Measurements from ENCODE around the gene AP2B1.

The AP2B1 gene

GRCh38 chr17:35587074-35587961 lies at the start of gene AP2B1:
Gene AP2B1, plus strand, starts transcription at chr17:35587322. Its CDS starts 6,709 bp downstream, at chr17:35594031.
- Histone ChIP-seq H3K4me3 (ENCODE audit: low read length) (peak within 1 kb of the TSS; percentile 92), H3K27me3 (ENCODE audit: control insufficient read depth, insufficient read depth, low read length) (no peaks in the 10 kb centered on the region)

GRCh38 chr17:35537601-35538141 lies 49.5 kb upstream of the AP2B1 start, which contains the start of gene SLFN12L:
Gene SLFN12L, minus strand, starts transcription at chr17:35537678. Its CDS starts 15,314 bp downstream, at chr17:35522364.
- Histone ChIP-seq H3K4me3 (ENCODE audit: low read length) (no peak within 1 kb of the TSS), H3K4me1 (ENCODE audit: control insufficient read depth, low read depth, low read length) (no peaks in the 10 kb centered on the region), H3K27me3 (ENCODE audit: control insufficient read depth, insufficient read depth, low read length) (no peaks in the 10 kb centered on the region), H3K36me3 (ENCODE audit: control insufficient read depth, low read depth, low read length) (no peaks in the 10 kb centered on the region), H3K9me3 (ENCODE audit: control insufficient read depth, low read depth, low read length) (no peaks in the 10 kb centered on the region), H3K9ac (ENCODE audit: low read length) (no peak within 1 kb of the TSS), H3K27ac (ENCODE audit: low read length) (no peak within 1 kb of the TSS)

More at GRCh38 chr17:35587074-35587961, at the start of gene AP2B1:
- H3K4me1 ChIP-seq (ENCODE audit: control insufficient read depth, low read depth, low read length): peaks cover 6% of the 10 kb centered on the region
- peak within 1 kb of the TSS; percentile 62 for H3K27ac ChIP-seq (ENCODE audit: low read length)
- no peaks in the 10 kb centered on the region for H3K36me3 ChIP-seq (ENCODE audit: control insufficient read depth, low read depth, low read length)
- peak within 1 kb of the TSS; percentile 73 for H3K9ac ChIP-seq (ENCODE audit: low read length)
- H3K9me3 ChIP-seq (ENCODE audit: control insufficient read depth, low read depth, low read length): no peaks in the 10 kb centered on the region

DNA sequence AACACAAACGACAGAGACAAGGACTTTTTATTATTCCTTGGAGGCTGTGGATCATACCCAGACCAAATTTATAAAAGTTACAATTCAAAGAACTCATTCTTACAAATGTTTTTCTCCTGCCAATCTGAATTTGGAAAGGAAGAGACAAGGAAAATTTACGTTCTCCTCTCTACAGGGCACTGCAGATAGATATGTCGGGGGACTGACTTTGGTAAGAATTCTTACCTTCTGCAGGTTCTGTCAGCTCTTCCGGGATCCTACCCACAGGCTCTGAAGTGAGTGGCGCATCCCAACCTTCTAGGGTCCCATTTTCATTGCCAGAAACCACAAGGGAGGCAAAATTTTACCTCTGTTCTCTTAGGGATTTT lies 47.5 kb upstream of the AP2B1 start:
- no peaks in the 10 kb centered on the region for H3K27me3 ChIP-seq (ENCODE audit: control insufficient read depth, insufficient read depth, low read length)
- no peaks in the 10 kb centered on the region for H3K36me3 ChIP-seq (ENCODE audit: control insufficient read depth, low read depth, low read length)
- H3K27ac ChIP-seq (ENCODE audit: low read length): no peak overlapping the region
- H3K4me1 ChIP-seq (ENCODE audit: control insufficient read depth, low read depth, low read length): no peaks in the 10 kb centered on the region
- no peak overlapping the region for H3K4me3 ChIP-seq (ENCODE audit: low read length)
- H3K9ac ChIP-seq (ENCODE audit: low read length): no peak overlapping the region
- H3K9me3 ChIP-seq (ENCODE audit: control insufficient read depth, low read depth, low read length): no peaks in the 10 kb centered on the region

DNA sequence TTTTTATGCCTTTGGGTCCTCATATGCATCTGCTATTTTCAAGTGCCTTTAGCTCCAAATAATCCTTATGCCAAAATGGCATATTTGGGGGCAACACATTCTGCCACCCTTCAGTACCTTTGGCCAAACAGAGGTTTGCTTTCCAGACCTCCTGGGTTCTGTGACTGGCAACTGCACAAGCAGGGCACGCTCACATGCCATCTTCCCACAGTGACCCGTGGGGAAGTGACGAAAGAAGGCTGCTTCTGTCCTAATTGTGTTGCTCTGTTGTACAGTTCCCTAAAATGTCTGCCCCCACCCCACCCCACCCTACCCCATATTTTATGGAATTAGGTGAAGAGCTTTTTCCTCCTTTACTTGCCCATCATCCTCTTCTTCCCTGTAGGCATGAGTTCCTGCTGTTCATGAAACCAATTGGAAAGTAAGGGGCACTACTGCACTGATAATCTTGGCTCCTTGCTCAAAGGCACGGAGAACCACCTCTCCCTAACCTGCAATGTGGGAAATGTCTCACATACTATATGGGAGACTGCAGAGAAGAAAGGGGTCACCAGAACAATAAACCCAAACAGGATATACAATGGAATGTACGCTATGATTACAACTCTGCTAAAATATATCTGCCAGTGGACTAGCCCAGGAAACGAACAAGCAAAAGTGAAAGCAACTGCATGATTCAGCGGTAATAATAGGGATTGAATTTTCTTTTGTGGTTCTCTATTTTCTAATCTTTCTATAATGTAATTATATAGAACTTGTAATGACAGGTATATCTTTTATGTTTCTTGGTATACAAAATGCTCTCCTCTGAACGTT lies 46.3 kb upstream of the AP2B1 start:
- Histone ChIP-seq H3K27ac (ENCODE audit: low read length) (no peak overlapping the region), H3K4me1 (ENCODE audit: control insufficient read depth, low read depth, low read length) (no peaks in the 10 kb centered on the region), H3K9ac (ENCODE audit: low read length) (no peak overlapping the region)

DNA sequence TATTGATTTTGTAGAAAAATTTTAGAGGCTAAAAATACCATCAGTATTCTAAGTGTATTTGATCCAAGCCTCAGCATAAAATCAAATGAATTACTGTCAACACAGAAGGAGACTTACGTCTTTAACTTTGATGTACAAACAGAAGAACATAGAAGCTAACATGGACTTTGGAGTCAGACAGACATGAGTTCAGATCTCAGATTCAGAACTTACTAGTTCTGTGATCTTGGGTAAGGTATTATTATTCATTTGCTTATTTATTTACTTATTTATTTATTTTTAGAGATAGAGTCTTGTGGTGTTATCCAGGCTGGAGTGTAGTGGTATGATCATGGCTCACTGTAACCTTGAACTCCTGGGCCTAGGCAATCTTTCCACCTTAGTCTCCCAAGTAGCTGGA lies 45.7 kb upstream of the AP2B1 start:
- H3K9me3 ChIP-seq (ENCODE audit: control insufficient read depth, low read depth, low read length): no peaks in the 10 kb centered on the region
- no peaks in the 10 kb centered on the region for H3K4me1 ChIP-seq (ENCODE audit: control insufficient read depth, low read depth, low read length)
- H3K27ac ChIP-seq (ENCODE audit: low read length): no peak overlapping the region
- H3K27me3 ChIP-seq (ENCODE audit: control insufficient read depth, insufficient read depth, low read length): no peaks in the 10 kb centered on the region
- H3K9ac ChIP-seq (ENCODE audit: low read length): no peak overlapping the region
- no peaks in the 10 kb centered on the region for H3K36me3 ChIP-seq (ENCODE audit: control insufficient read depth, low read depth, low read length)
- no peak overlapping the region for H3K4me3 ChIP-seq (ENCODE audit: low read length)

More for the DNA sequence above, 46.3 kb upstream of the AP2B1 start:
- no peaks in the 10 kb centered on the region for H3K36me3 ChIP-seq (ENCODE audit: control insufficient read depth, low read depth, low read length)
- H3K27me3 ChIP-seq (ENCODE audit: control insufficient read depth, insufficient read depth, low read length): no peaks in the 10 kb centered on the region
- no peaks in the 10 kb centered on the region for H3K9me3 ChIP-seq (ENCODE audit: control insufficient read depth, low read depth, low read length)
- H3K4me3 ChIP-seq (ENCODE audit: low read length): no peak overlapping the region

DNA sequence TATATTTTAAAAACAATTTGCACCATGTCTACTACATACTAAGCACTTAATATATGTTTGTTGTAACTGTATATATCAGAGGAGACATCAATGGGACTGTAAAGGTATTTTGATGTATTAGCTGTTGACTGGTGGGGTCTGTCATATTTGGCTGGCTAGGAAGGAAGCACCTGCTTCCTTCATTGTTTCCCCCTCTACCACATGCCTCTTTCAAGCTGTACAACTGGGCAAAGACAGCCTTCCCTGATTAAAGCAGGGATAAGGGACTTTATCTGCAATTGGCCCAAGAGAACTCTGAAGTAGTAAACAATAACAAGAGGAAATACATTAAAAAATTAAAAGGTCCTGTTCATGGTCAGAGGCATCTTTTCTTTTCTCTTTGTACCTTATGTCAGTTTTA lies 44.1 kb upstream of the AP2B1 start:
- Histone ChIP-seq H3K4me3 (ENCODE audit: low read length) (no peak overlapping the region), H3K36me3 (ENCODE audit: control insufficient read depth, low read depth, low read length) (no peaks in the 10 kb centered on the region), H3K27ac (ENCODE audit: low read length) (no peak overlapping the region), H3K4me1 (ENCODE audit: control insufficient read depth, low read depth, low read length) (no peaks in the 10 kb centered on the region), H3K9ac (ENCODE audit: low read length) (no peak overlapping the region), H3K27me3 (ENCODE audit: control insufficient read depth, insufficient read depth, low read length) (no peaks in the 10 kb centered on the region), H3K9me3 (ENCODE audit: control insufficient read depth, low read depth, low read length) (no peaks in the 10 kb centered on the region)

GRCh38 chr17:35543856-35544255 lies 43.3 kb upstream of the AP2B1 start:
- Histone ChIP-seq H3K4me3 (ENCODE audit: low read length) (no peak overlapping the region), H3K4me1 (ENCODE audit: control insufficient read depth, low read depth, low read length) (no peaks in the 10 kb centered on the region), H3K36me3 (ENCODE audit: control insufficient read depth, low read depth, low read length) (no peaks in the 10 kb centered on the region), H3K27me3 (ENCODE audit: control insufficient read depth, insufficient read depth, low read length) (no peaks in the 10 kb centered on the region), H3K9ac (ENCODE audit: low read length) (no peak overlapping the region), H3K9me3 (ENCODE audit: control insufficient read depth, low read depth, low read length) (no peaks in the 10 kb centered on the region), H3K27ac (ENCODE audit: low read length) (no peak overlapping the region)

GRCh38 chr17:35545150-35545549 lies 42.0 kb upstream of the AP2B1 start:
- no peaks in the 10 kb centered on the region for H3K36me3 ChIP-seq (ENCODE audit: control insufficient read depth, low read depth, low read length)
- H3K27me3 ChIP-seq (ENCODE audit: control insufficient read depth, insufficient read depth, low read length): no peaks in the 10 kb centered on the region
- no peak overlapping the region for H3K27ac ChIP-seq (ENCODE audit: low read length)
- no peaks in the 10 kb centered on the region for H3K4me1 ChIP-seq (ENCODE audit: control insufficient read depth, low read depth, low read length)
- H3K9me3 ChIP-seq (ENCODE audit: control insufficient read depth, low read depth, low read length): no peaks in the 10 kb centered on the region
- no peak overlapping the region for H3K9ac ChIP-seq (ENCODE audit: low read length)
- no peak overlapping the region for H3K4me3 ChIP-seq (ENCODE audit: low read length)

DNA sequence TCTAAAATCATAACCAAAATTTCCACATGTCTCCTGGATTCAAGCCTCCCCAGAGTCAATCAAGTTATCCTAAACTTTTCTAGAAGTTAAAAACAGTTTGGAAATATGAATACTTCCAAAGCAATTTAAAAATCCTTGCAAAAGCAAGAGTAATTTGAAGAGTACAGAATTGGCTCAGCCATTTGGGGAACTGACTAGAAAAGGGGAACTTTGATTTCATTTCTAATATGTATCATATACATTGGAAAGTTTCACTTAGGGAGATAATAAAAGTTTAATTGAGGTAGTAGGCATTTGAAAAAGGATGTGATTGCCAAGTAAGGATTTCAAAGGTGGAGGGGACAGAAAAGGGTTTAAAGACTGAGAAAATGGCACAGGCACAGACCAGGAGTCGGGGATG lies 40.6 kb upstream of the AP2B1 start:
- H3K36me3 ChIP-seq (ENCODE audit: control insufficient read depth, low read depth, low read length): no peaks in the 10 kb centered on the region
- H3K9me3 ChIP-seq (ENCODE audit: control insufficient read depth, low read depth, low read length): no peaks in the 10 kb centered on the region
- no peak overlapping the region for H3K9ac ChIP-seq (ENCODE audit: low read length)
- H3K4me1 ChIP-seq (ENCODE audit: control insufficient read depth, low read depth, low read length): no peaks in the 10 kb centered on the region
- no peak overlapping the region for H3K27ac ChIP-seq (ENCODE audit: low read length)
- no peak overlapping the region for H3K4me3 ChIP-seq (ENCODE audit: low read length)
- no peaks in the 10 kb centered on the region for H3K27me3 ChIP-seq (ENCODE audit: control insufficient read depth, insufficient read depth, low read length)

DNA sequence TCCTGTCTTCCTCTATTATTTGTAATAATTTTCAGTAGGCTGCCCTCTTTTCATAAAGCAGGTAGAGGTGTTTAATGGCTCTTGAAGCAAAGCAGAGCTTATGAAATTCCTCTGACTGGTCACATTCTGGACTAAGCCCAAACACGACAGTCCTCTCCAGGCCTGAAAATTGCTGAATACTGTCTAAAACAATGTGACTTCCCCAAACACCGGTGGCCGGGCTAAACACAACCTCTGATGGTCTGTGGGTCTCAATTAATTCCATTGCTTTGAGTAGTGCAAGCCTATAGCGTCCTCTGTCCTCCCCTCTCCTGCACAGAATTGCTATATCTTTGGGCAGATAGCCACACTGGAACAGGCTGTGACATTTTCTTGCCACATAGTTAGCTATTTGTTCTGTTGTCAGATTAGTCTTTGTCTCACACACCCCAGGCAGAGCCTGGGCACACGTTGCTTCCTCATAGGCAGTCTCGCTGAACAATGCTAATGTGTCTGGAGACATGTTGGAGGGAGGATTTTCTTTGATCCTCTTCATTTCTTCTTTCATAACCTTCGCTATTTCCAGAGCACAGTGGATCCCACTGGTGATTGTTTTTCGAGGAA lies 38.8 kb upstream of the AP2B1 start:
- H3K9ac ChIP-seq (ENCODE audit: low read length): no peak overlapping the region
- H3K4me3 ChIP-seq (ENCODE audit: low read length): no peak overlapping the region
- no peaks in the 10 kb centered on the region for H3K27me3 ChIP-seq (ENCODE audit: control insufficient read depth, insufficient read depth, low read length)
- H3K4me1 ChIP-seq (ENCODE audit: control insufficient read depth, low read depth, low read length): no peaks in the 10 kb centered on the region
- no peaks in the 10 kb centered on the region for H3K9me3 ChIP-seq (ENCODE audit: control insufficient read depth, low read depth, low read length)
- no peaks in the 10 kb centered on the region for H3K36me3 ChIP-seq (ENCODE audit: control insufficient read depth, low read depth, low read length)
- no peak overlapping the region for H3K27ac ChIP-seq (ENCODE audit: low read length)

DNA sequence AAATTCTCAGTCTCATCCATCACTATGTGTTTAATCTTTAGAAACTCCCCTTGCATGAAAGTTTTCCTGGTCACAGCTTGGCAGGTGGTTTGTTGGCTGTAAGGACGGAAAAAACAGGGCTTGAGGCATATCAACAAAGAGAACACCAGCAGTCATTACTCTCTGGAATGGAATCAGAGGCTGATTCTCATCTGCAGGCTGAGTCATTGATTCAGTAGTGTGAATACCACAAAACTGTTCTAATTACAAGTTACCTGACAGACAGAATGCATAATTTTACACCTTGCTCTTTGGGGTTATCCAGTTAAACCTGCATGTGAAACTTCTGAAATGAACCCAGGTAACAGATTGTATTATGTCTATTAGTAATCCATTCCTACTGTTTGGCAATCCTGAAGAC lies 38.1 kb upstream of the AP2B1 start:
- no peaks in the 10 kb centered on the region for H3K9me3 ChIP-seq (ENCODE audit: control insufficient read depth, low read depth, low read length)
- H3K27me3 ChIP-seq (ENCODE audit: control insufficient read depth, insufficient read depth, low read length): no peaks in the 10 kb centered on the region
- no peak overlapping the region for H3K4me3 ChIP-seq (ENCODE audit: low read length)
- H3K36me3 ChIP-seq (ENCODE audit: control insufficient read depth, low read depth, low read length): no peaks in the 10 kb centered on the region
- no peak overlapping the region for H3K9ac ChIP-seq (ENCODE audit: low read length)
- H3K4me1 ChIP-seq (ENCODE audit: control insufficient read depth, low read depth, low read length): no peaks in the 10 kb centered on the region
- H3K27ac ChIP-seq (ENCODE audit: low read length): no peak overlapping the region
